Upper lobe of right lung (tissue), 1 donor: ENCODE results near the gene VEGFC. TPM values are rescaled to one million over a fixed set of nuclear protein-coding genes. Genes with fewer than 3 reads are reported as not detected.

Experiments used
- ATAC-seq: fragments of 200-7000 bp; cut with Tn5 transposase; one replicate; pipeline ENCODE4 v1.9.1; 2020; ENCODE audit warnings: mild to moderate bottlenecking, moderate library complexity
- DNase-seq: peaks from one replicate; pipeline ENCODE4 v3.0.0-alpha.2; 2020
- H3K27ac ChIP-seq: fragments of 200-600 bp; one replicate; pipeline ENCODE4 v1.8.0; 2022
- H3K27me3 ChIP-seq: fragments of 200-600 bp; one replicate; pipeline ENCODE4 v1.8.0; 2022; ENCODE audit warnings: mild to moderate bottlenecking
- H3K36me3 ChIP-seq: fragments of 200-600 bp; one replicate; pipeline ENCODE4 v1.8.0; 2022
- H3K4me1 ChIP-seq: fragments of 200-600 bp; one replicate; pipeline ENCODE4 v1.8.0; 2022
- H3K4me3 ChIP-seq: fragments of 200-600 bp; one replicate; pipeline ENCODE4 v1.8.0; 2022; ENCODE audit warnings: mild to moderate bottlenecking
- H3K9me3 ChIP-seq: fragments of 200-600 bp; one replicate; pipeline ENCODE4 v1.8.0; 2022
- CTCF ChIP-seq: fragments of 200-600 bp; IDR thresholded peaks from one replicate; pipeline ENCODE4 v1.8.0; 2022; ENCODE audit warnings: antibody characterized with exemption
- intact Hi-C: fragments of 100-400 bp; cut with DNase I; formaldehyde crosslinking; loops from one replicate; pipeline ENCODE4 v1.11.0; 2022
- total RNA-seq: library from RNA; stranded (reverse); fragmentation: NEBNext Ultra II Directional; extraction: Animal tissue kit (Norgen Biotek cat#: 25700); gene quantifications from one replicate; pipeline ENCODE4 v1.2.1, GENCODE V29; 2021
- donor health status: DM: no; HTN: yes; CAD: no; lungs with severe emphysema.

The VEGFC gene
- total RNA-seq, 1 donor from 2014 or later, result 19.0 TPM

- Histone ChIP-seq H3K27ac (peak overlapping the region; percentile 63), H3K4me1 (no peaks in the 10 kb centered on the region), H3K4me3 (no peak overlapping the region), H3K36me3 (no peaks in the 10 kb centered on the region), H3K9me3 (no peaks in the 10 kb centered on the region), H3K27me3 (no peaks in the 10 kb centered on the region)
- TF ChIP-seq CTCF, result no peak
- DNase-seq (no peak), ATAC-seq (no peak)
- intact Hi-C loops, result no loop called here
These were observed 10.5 kb downstream of the VEGFC start for GRCh38 chr4:176782191-176782590.

DNA sequence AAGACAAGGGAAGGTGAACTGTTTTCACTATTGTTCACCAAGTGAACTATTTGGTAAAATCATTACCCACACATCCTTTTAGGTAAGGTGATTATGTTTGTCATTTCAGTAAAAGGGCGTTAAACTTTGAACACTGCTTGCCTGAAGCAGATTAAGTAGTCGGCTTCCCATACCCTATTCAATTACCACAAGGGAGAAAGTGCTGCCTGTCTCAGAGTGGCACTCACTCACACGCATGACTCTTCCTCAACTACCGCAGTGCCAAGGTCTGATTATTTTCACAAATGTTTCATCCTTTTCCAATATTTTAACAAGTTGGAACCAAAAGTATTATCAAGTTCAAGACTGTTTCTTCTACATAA is 11.0 kb downstream of the VEGFC start:
- Histone ChIP-seq H3K4me3 (no peak overlapping the region), H3K36me3 (no peaks in the 10 kb centered on the region), H3K4me1 (no peaks in the 10 kb centered on the region), H3K27ac (peak overlapping the region; percentile 63), H3K9me3 (no peaks in the 10 kb centered on the region), H3K27me3 (no peaks in the 10 kb centered on the region)
- intact Hi-C loops, result no loop called here
- ATAC-seq (no peak), DNase-seq (no peak)
- no peak for TF ChIP-seq CTCF

- Histone ChIP-seq H3K27ac (peak overlapping the region; percentile 63), H3K27me3 (no peaks in the 10 kb centered on the region), H3K4me1 (no peaks in the 10 kb centered on the region), H3K9me3 (no peaks in the 10 kb centered on the region), H3K4me3 (no peak overlapping the region), H3K36me3 (no peaks in the 10 kb centered on the region)
- DNase-seq (no peak), ATAC-seq (no peak)
- no peak for TF ChIP-seq CTCF
- intact Hi-C loops, result no loop called here
These were observed 11.6 kb downstream of the VEGFC start for GRCh38 chr4:176780995-176781738.

GRCh38 chr4:176779421-176779820 is 13.3 kb downstream of the VEGFC start:
- Histone ChIP-seq H3K27me3 (no peaks in the 10 kb centered on the region), H3K4me1 (no peaks in the 10 kb centered on the region), H3K9me3 (no peaks in the 10 kb centered on the region), H3K27ac (no peak overlapping the region), H3K4me3 (no peak overlapping the region), H3K36me3 (no peaks in the 10 kb centered on the region)
- ATAC-seq, result no peak
- no peak for DNase-seq
- no peak for TF ChIP-seq CTCF
- intact Hi-C loops, result no loop called here

GRCh38 chr4:176778491-176778890 is 14.2 kb downstream of the VEGFC start:
- ATAC-seq (no peak), DNase-seq (no peak)
- H3K9me3 ChIP-seq, result no peaks in the 10 kb centered on the region
- no peak overlapping the region for H3K4me3 ChIP-seq
- intact Hi-C loops, result no loop called here
- H3K36me3 ChIP-seq, result no peaks in the 10 kb centered on the region
- H3K27ac ChIP-seq, result no peak overlapping the region
- no peaks in the 10 kb centered on the region for H3K4me1 ChIP-seq
- H3K27me3 ChIP-seq, result no peaks in the 10 kb centered on the region
- no peak for TF ChIP-seq CTCF

- no peaks in the 10 kb centered on the region for H3K4me1 ChIP-seq
- H3K36me3 ChIP-seq, result no peaks in the 10 kb centered on the region
- no peak overlapping the region for H3K4me3 ChIP-seq
- DNase-seq (no peak), ATAC-seq (no peak)
- H3K9me3 ChIP-seq, result no peaks in the 10 kb centered on the region
- H3K27ac ChIP-seq, result no peak overlapping the region
- TF ChIP-seq CTCF, result no peak
- intact Hi-C loops, result no loop called here
- H3K27me3 ChIP-seq, result no peaks in the 10 kb centered on the region
These were observed 14.7 kb downstream of the VEGFC start for GRCh38 chr4:176778063-176778462.
